GM19099 (cell line): Measurements from ENCODE around the gene MAP4K3.

Source experiments
- POLR2A ChIP-seq: IDR thresholded peaks from 3 replicates; pipeline ENCODE4 v1.6.1; 2011; ENCODE audit warnings: low read depth; ENCODE audit not compliant: insufficient read length; ENCODE audit errors: extremely low read depth

Gene MAP4K3

DNA sequence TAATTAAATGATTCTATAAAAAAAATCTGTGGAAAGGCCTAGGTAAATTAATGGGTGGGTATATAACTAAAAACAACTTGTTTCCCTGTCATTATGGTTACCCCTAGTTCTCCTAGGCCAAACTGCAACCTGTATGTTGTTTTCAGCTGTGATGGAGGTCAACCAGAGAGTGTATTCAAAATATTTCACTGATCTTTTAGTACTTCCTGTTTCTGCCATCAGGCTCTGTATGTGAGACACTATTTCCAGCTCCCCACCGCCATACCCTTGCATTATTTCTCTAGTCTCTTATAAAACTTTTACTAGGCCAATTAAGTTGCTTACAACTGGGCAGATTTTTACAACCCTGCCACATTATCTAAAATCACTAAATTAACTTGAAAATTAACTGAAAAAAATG, 172.4 kb downstream of the MAP4K3 start:
- TF ChIP-seq POLR2A = no peak

DNA sequence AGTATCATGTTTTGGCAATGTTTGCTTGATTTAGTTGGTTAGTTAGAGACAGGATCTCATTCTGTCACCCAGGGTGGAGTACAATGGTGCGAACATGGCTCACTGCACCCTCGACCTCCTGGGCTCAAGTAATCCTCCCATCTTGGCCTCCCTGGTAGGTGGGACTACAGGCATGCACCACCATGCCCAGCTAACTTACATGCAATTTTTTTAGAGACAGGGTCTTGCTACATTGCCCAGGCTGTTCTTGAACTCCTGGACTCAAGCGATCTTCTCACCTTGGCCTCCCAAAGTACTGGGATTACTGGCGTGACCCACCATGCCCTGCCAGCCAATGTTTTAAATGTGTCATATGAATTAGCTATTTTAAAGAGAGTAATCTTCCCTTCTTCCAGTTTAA, 177.0 kb downstream of the MAP4K3 start:
- TF ChIP-seq POLR2A = no peak

DNA sequence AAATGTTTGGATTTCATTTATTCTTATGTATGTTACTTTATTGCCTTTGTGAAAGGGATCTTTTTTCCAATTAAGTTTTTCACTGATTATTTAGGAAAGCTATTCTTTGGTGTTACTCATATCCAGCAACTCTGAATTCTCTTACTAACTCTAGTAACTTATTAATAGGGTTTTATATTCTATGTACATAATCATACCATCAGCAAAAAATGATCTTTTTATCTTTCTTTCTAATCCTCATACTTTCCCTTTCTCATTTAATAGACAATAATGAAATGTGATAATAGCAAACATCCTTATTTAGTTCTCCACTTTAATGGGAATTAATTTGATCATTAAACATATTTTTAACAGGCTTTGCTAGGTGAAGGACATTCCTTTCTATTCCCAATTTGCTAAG, 181.0 kb downstream of the MAP4K3 start:
- no peak for TF ChIP-seq POLR2A

DNA sequence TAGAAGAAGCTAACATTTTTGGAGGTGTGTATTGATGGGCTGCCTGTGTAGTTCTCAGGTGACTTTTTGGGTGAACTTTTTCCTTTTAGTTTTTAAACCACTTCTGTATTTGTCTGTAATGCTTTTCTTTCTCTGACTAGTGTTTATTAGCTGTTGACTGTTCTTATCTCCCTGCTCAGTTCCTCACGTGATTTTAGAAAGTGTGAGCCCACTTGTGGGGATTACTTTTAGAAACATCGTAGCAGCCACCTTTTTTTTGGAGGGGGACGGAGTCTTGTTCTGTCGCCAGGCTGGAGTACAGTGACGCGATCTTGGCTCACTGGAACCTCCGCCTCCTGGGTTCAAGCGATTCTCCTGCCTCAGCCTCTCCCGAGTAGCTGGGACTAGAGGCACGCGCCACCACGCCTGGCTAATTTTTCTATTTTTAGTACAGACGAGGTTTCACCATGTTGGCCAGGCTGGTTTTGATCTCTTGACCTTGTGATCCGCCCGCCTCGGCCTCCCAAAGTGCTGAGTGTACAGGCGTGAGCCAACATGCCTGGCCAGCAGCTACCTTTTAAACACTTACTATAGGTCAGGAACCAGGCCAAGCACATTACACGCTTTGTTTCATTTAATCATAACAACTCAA, 184.1 kb downstream of the MAP4K3 start:
- no peak for TF ChIP-seq POLR2A

GRCh38 chr2:39247512-39248043, 189.5 kb downstream of the MAP4K3 start:
- no peak for TF ChIP-seq POLR2A

GRCh38 chr2:39246382-39246980, 190.6 kb downstream of the MAP4K3 start:
- TF ChIP-seq POLR2A = no peak

- no peak for TF ChIP-seq POLR2A
These were observed 193.5 kb downstream of the MAP4K3 start, which contains the start of gene CDKL4 for GRCh38 chr2:39243469-39244123. TSS of gene CDKL4 (minus strand) at chr2:39243970.

GRCh38 chr2:39241588-39241987, 195.5 kb downstream of the MAP4K3 start:
- TF ChIP-seq POLR2A = no peak

DNA sequence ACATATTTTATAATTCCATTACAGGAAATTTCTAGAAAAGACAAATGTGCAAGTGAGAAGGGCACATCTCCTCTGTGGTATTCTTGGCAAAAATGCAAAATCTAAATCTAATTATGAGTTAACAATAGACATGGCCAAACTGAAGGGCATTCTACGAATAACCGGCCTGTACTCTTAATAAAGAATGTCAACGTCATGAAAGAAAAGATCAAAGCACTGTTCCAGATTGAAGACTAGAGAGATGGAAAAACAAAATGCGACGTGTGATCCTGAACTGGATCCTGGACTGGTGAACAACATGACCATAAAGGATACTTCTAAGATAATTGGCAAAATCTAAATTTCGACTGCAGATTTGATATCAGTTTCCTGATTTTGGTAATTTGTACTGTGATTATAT, 196.3 kb downstream of the MAP4K3 start:
- no peak for TF ChIP-seq POLR2A

GRCh38 chr2:39234754-39235153, 202.3 kb downstream of the MAP4K3 start:
- TF ChIP-seq POLR2A = no peak

DNA sequence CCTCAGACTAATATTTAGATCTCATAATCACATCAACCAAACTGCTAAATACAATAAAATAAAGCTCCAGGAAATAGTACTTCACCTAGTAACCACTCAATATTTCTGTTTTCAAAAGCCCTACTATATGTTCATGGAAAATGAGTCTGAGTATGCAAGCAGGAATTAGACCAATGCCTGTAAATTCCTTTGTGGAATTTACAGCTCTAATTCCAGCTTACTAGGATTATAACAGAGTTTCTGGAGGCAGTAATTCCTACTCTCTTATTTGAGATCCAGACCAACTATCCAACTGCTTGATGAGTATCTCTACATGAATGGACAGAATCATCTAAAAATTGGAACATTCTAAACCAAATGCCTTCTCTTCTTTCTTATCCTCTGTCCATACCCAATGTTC, 204.9 kb downstream of the MAP4K3 start:
- no peak for TF ChIP-seq POLR2A

GRCh38 chr2:39228413-39229209, 208.5 kb downstream of the MAP4K3 start:
- no peak for TF ChIP-seq POLR2A

DNA sequence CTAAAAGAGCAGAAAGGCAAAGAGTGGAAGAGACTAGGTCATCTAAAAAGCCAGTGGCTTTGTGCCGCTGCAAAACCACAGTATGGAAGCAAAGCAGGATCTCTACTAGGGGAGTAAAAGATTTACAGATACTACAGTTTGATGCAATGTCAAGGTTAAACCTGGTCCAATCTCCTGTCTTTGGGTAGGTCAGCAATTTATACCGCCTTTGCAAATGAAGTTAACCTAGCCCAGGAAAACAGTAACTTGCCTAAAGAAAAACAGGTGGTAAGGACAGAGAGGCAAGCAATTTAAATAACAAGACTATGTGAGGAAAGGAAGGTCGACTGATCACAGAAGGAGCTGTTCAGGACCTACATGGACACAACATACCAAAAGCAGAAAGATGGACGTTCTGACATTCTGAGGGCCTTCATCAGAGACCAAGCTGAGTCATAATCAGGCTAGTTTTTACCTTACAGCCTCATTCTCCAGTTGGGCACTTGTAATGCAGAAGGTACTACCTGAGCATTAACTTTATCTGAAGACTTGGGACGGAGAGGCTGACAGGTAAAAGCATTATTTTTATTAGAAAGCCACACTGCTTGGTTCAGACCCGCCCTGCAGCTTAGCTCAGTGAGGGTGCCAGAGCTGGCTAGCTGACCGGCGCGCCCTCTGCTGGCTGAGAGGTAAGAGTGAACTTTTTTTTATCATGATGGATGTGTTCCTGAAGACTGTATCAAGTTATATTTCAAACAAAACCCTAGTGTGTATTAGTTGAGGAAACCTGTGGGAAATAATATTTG, 209.3 kb downstream of the MAP4K3 start:
- no peak for TF ChIP-seq POLR2A

DNA sequence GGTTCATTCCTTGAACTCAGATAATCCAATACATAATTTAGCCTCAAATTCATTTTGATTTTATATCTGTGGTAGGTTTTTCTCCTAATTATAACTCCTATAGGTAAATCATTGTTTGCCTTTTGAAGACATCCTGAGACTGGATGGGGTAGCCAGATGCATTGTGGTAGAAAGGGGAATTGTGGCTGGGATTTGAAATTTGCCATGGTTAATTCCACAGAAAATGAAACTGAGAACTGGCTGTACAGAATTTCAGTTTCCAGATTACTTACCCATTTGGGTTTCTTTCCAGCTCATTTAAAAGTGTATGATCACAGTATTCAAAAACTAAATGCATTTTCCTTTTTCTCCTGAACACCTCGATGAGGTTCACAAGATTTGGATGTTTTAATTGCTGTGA, 211.5 kb downstream of the MAP4K3 start:
- no peak for TF ChIP-seq POLR2A
